NCI-H128 (cell line): ENCODE results near the gene RBM47.

Experiments
- DNase-seq: peaks from one replicate; lab custom pipeline; 2025; ENCODE audit not compliant: unreplicated experiment; lab: John Stamatoyannopoulos, UW

Gene RBM47

GRCh38 chr4:40380647-40381046 is 249.0 kb downstream of the RBM47 start:
- no peak for DNase-seq

GRCh38 chr4:40379248-40379647 is 250.4 kb downstream of the RBM47 start:
- DNase-seq: no peak

GRCh38 chr4:40378619-40379018 is 251.0 kb downstream of the RBM47 start:
- DNase-seq: no peak

GRCh38 chr4:40377512-40378365 is 251.9 kb downstream of the RBM47 start:
- DNase-seq: no peak

GRCh38 chr4:40375620-40376019 is 254.0 kb downstream of the RBM47 start:
- DNase-seq: no peak

- no peak for DNase-seq
Measured at GRCh38 chr4:40375095-40375494, 254.6 kb downstream of the RBM47 start.

- DNase-seq: no peak
Measured at GRCh38 chr4:40373636-40374035, 256.0 kb downstream of the RBM47 start.
